Smooth muscle cell (in vitro differentiated cells): Measurements from ENCODE around the gene SCML1. TPM values are rescaled to one million over a fixed set of nuclear protein-coding genes. Genes with fewer than 3 reads are reported as not detected.

Experiments
- DNase-seq: peaks from one replicate; lab custom pipeline; 2025; ENCODE audit not compliant: unreplicated experiment; lab: John Stamatoyannopoulos, UW
- H2AFZ ChIP-seq: fragments of 200-600 bp; sonication (generic); 2 replicates; pipeline ENCODE4 v1.6.0; 2016; ENCODE audit warnings: antibody characterized with exemption, low read depth, mild to moderate bottlenecking
- H3F3A ChIP-seq: fragments of 200-600 bp; sonication (generic); 2 replicates; pipeline ENCODE4 v1.6.0; 2017; ENCODE audit warnings: antibody characterized with exemption, low read depth
- H3K27ac ChIP-seq: fragments of 200-600 bp; sonication (generic); 2 replicates; pipeline ENCODE4 v1.5.1; 2016; ENCODE audit warnings: low read depth, mild to moderate bottlenecking
- H3K27me3 ChIP-seq: fragments of 200-600 bp; sonication (generic); 2 replicates; pipeline ENCODE4 v1.6.1; 2016; ENCODE audit warnings: low read depth, mild to moderate bottlenecking
- H3K36me3 ChIP-seq: fragments of 200-600 bp; sonication (generic); 2 replicates; pipeline ENCODE4 v1.5.1; 2016; ENCODE audit warnings: low read depth
- H3K4me1 ChIP-seq: fragments of 200-600 bp; sonication (generic); 2 replicates; pipeline ENCODE4 v1.5.1; 2016; ENCODE audit warnings: low read depth
- H3K4me2 ChIP-seq: fragments of 200-600 bp; sonication (generic); 2 replicates; pipeline ENCODE4 v1.6.0; 2016; ENCODE audit warnings: mild to moderate bottlenecking
- H3K4me3 ChIP-seq: fragments of 200-600 bp; sonication (generic); 2 replicates; pipeline ENCODE4 v1.5.1; 2016; ENCODE audit warnings: mild to moderate bottlenecking
- H3K79me2 ChIP-seq: fragments of 200-600 bp; sonication (generic); 2 replicates; pipeline ENCODE4 v1.6.0; 2016; ENCODE audit warnings: low read depth, mild to moderate bottlenecking
- H3K9ac ChIP-seq: fragments of 200-600 bp; sonication (generic); 2 replicates; pipeline ENCODE4 v1.6.0; 2016; ENCODE audit warnings: low read depth
- H3K9me3 ChIP-seq: fragments of 200-600 bp; sonication (generic); replicated peaks from 2 replicates; pipeline ENCODE4 v1.5.1; 2016; ENCODE audit warnings: low read depth
- H4K20me1 ChIP-seq: fragments of 200-600 bp; sonication (generic); 2 replicates; pipeline ENCODE4 v1.6.0; 2016; ENCODE audit warnings: low read depth
- CTCF ChIP-seq: fragments of 200-600 bp; sonication (generic); IDR thresholded peaks from 2 replicates; pipeline ENCODE4 v1.5.1; 2017; ENCODE audit warnings: borderline replicate concordance, mild to moderate bottlenecking, antibody characterized with exemption; ENCODE audit not compliant: insufficient read depth, poor library complexity, severe bottlenecking
- WGBS: methylation state at CpG from one replicate; pipeline ENCODE4 v1.1.7; 2016; ENCODE audit warnings: low lambda C conversion rate; 5-methylcytosine and 5-hydroxymethylcytosine counted together
- polyA plus RNA-seq: library from polyadenylated mRNA; unstranded; fragments of >200 nt; fragmentation: Nextera tagmentation; extraction: Ambion mirVana; gene quantifications from 2 replicates; pipeline ENCODE4 v1.2.1, GENCODE V29; 2016
- total RNA-seq: library from RNA; depleted of rRNA; stranded (reverse); fragments of >200 nt; gene quantifications from 2 replicates; pipeline ENCODE4 v1.2.3, GENCODE V29; 2014

The SCML1 gene
- total and polyA plus RNA-seq, 2 experiments from 2014 or later, result 9.8 to 12.4 TPM

GRCh38 chrX:17740137-17741122 is 3.1 kb downstream of the SCML1 start:
- no peak for TF ChIP-seq CTCF
- H2AFZ ChIP-seq, result no peak overlapping the region
- WGBS, result 85% methylated on average over 11 of the region's 11 CpGs

DNA sequence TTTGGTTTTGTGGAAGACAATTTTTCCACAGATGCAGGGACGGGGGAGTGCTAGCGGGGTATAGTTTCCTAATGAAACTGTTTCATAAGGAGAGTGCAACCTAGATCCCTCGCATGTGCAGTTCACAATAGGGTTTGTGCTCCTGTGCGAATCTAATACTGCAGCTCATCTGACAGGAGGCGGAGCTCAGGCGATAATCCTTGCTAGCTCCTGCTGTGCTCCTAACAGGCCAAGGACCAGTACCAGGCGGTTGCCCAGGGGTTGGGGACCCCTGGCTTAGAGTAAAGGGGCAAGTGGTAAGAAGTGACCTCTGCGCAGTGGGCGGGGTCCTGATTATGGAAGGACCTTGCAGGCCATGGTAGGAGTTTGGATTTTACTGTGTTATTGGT is 3.8 kb downstream of the SCML1 start:
- Histone ChIP-seq H3K36me3 (no peaks in the 10 kb centered on the region), H3K27ac (no peak overlapping the region), H3K4me3 (no peak overlapping the region), H3K4me1 (no peaks in the 10 kb centered on the region), H3K9ac (no peak overlapping the region), H2AFZ (no peak overlapping the region), H3K79me2 (peaks cover 5% of the 10 kb centered on the region), H3F3A (peaks cover 6% of the 10 kb centered on the region), H3K4me2 (no peak overlapping the region), H3K27me3 (no peaks in the 10 kb centered on the region), H4K20me1 (peaks cover 4% of the 10 kb centered on the region), H3K9me3 (peaks cover 3% of the 10 kb centered on the region)
- DNase-seq, result no peak
- no peak for TF ChIP-seq CTCF
- 78% methylated on average over 9 of the region's 9 CpGs for whole genome bisulfite sequencing

More at GRCh38 chrX:17740137-17741122, 3.1 kb downstream of the SCML1 start:
- Histone ChIP-seq H3K9ac (no peak overlapping the region), H3F3A (peaks cover 6% of the 10 kb centered on the region), H4K20me1 (peaks cover 4% of the 10 kb centered on the region), H3K4me1 (no peaks in the 10 kb centered on the region), H3K4me2 (no peak overlapping the region), H3K36me3 (no peaks in the 10 kb centered on the region), H3K4me3 (no peak overlapping the region), H3K27me3 (no peaks in the 10 kb centered on the region), H3K79me2 (peaks cover 5% of the 10 kb centered on the region), H3K27ac (no peak overlapping the region), H3K9me3 (peaks cover 3% of the 10 kb centered on the region)
- DNase-seq, result no peak

DNA sequence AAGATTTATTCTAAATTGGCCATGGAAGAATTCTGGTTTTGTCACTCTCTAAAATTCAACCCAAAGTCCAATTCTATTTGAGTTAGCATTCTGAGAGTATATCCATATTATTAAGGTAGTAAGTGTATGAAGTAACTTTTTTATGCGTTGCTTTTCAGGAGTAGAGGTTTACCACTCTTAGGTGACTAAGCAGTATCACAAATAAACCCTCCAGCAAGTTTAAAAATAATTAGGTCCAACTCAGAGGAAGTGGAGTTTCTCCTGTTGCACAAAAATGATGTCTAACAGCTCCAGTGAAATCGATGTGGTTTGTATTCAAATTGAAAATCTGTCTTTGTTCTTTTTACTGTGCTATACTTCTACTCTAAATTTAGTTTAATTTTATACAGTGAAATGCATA is 6.6 kb downstream of the SCML1 start:
- no peak overlapping the region for H2AFZ ChIP-seq
- H3K79me2 ChIP-seq, result peaks cover 5% of the 10 kb centered on the region
- DNase-seq, result no peak
- 49% methylated on average over 2 of the region's 2 CpGs for WGBS
- H3F3A ChIP-seq, result no peaks in the 10 kb centered on the region
- peaks cover 4% of the 10 kb centered on the region for H4K20me1 ChIP-seq
- TF ChIP-seq CTCF, result no peak
- no peaks in the 10 kb centered on the region for H3K36me3 ChIP-seq
- no peaks in the 10 kb centered on the region for H3K4me1 ChIP-seq
- no peak overlapping the region for H3K4me2 ChIP-seq
- H3K27ac ChIP-seq, result no peak overlapping the region
- H3K27me3 ChIP-seq, result no peaks in the 10 kb centered on the region
- H3K4me3 ChIP-seq, result no peak overlapping the region
- H3K9ac ChIP-seq, result no peak overlapping the region
- H3K9me3 ChIP-seq, result peaks cover 3% of the 10 kb centered on the region
